NCI-H1417 (cell line): ENCODE results near the gene SERPINB12.

Source experiments
- DNase-seq, 3 experiments: peaks; one replicate each; lab custom pipeline; 2025; lab: John Stamatoyannopoulos, UW

SERPINB12 gene

DNA sequence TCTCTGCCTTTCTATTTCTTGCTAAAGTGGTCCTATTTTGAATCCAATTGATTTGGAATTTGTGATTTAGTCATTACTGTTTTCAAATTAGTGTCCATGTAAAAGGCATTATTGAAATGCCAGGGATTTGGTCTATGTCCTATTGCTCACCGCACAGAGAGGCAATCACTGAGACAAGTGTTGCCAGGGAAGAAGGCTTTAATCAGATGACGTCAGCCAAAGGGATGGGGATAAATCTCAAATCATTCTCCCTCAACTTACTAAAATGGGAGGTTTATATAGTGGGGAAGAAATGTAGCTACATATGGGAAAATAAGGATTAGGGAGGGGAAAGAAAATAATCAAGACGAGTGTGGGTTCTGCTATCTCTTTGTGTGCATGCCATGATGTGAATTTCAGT, 9.6 kb downstream of the SERPINB12 start:
- no peak for DNase-seq

DNA sequence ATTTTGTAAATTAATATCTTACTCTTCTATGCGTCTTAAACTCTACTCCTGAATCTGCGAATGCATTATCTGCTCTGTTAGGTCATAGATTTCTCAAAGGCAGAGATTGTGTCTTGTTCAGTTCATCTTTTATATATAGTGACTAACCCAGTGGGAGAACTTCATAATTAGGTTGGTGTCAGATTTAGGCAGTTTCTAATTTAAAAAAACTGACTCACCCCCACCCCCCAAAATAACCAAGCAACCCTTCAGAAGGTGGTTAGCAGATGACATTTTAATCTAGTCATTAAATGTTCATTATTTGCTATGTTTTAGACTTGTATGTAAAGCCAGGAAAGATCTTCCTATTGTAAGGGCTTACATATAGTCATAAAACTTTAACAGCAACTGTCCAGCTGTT, 10.4 kb downstream of the SERPINB12 start:
- no peak for DNase-seq

DNA sequence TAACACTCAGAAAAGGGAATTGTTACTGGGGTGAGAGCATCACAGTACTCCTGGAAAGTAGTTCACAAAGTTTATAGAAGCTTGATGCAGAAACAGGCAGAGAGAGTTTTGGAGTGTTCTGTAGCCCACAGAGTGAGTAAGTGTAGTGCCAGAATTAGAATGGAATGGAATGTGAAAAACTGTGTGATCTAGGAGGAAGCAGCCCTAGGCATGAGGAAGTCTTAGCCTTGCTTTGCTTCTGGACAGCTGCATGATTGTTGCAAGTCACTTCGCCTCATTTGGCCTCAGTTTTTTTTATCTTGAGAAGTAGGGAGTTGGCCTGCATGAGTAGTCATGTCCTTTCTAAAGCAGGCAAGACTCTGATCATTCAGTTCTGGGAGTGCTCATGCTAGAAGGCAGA, 10.9 kb downstream of the SERPINB12 start:
- DNase-seq = no peak

DNA sequence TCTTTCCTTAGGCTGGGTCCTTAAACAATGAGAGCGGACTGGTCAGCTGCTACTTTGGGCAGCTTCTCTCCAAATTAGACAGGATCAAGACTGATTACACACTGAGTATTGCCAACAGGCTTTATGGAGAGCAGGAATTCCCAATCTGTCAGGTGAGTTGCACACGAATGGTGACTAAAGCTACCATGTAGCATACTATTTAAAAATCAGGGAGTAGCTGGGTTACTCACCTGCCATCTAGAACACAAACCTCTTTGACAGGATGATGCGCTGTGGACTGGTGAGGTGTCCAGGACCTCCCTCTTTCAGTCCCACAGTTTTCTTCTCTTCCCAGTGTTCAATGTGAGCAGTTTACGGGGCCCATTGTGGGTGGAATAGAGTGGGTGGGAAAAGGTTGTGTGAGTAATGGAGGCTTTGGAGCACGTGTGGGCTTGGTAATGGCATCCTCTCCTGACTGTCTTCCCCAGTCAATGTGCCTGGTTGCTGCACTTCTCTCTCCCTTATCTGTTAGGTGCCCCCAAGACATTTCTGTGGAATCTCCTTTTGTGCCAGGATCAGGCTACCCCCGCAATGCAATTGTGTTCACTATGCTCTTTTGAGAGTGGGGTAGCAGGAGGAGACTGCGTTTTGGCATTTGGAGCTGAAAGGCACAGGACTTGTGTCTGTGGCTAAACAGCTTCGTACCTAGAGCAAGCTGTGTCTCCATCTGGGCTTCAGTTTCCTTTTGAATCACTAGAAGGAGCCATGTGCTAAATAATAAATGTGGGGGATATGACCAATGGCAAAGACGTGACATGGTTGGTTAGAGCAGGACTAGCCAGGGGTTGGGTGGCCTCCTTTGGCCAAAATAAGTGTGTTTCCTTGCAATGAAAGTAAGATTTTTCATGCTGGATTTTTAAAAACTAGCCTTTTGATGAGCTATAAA, 17.7 kb downstream of the SERPINB12 start:
- no peak for DNase-seq

DNA sequence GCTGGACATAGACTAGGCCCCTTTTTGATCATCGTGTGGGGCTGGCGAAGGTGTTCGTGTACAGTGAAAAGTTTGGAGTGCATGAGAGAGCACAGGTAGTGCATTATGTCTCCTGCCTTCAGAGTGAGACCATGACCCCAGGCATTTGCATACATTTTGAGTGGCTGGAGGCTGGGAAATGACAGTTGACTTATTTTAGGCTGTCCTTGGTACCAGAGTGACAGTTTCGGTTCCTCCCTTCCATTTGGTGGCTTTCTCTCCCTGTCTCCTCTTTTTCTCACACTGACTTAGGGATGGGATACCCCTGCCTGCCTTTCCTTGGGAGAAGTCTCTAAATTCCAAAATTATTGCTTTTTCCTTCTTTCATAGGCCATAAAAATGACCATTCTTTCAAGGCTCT, 20.1 kb downstream of the SERPINB12 start:
- DNase-seq = no peak

DNA sequence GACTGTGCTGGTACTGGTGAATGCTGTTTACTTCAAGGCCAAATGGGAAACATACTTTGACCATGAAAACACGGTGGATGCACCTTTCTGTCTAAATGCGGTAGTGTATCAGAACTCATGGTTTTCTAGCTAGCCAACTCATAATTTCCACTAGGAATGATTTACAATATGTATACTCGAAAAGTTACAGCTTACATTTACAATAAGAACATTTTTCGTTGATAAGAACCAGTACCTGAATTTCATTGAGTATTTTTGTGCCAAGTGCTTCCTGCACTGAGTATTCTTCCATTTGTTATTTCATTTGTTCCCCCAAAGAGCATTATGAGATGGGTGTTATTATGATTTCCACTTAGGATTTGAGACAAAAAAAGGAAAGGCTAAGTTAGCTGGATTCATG, 21.9 kb downstream of the SERPINB12 start:
- no peak for DNase-seq

DNA sequence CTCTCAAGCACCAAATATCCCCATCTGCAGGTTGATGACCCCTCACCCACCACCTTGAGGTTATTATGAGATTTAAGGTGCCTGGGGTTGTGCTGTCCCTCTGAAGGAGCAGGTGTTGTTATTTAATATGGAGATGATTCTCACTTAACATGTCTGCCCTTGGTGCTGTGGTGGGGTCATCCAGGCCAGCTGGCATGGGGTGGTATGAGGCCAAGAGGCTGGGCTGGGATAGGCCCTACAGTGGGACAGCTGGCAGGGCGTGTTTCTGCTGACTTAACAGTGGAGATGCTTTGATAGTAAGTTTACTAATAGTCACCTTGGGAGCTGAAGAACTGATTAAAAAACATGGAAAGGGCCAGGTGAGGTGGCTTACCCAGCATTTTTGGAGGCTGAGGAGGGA, 22.4 kb downstream of the SERPINB12 start:
- DNase-seq = no peak

DNA sequence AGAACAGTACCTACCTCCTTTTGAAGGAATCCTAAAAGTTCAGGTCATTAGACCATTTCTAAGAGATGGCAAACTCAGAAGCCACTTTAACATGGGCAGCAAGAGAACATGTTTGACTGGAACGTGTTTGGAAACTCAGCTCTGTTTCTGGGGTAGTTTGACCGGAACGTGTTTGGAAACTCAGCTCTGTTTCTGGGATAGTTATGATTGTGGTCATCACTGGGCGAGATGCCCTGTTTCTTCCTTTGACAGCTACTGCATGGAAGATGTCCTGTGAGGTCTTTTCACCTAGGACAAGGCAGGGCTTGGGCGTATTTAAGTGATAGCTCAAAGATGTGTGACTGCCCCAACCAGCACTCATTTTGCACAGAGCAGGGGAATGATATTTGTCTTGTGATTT, 25.1 kb downstream of the SERPINB12 start:
- DNase-seq = no peak

DNA sequence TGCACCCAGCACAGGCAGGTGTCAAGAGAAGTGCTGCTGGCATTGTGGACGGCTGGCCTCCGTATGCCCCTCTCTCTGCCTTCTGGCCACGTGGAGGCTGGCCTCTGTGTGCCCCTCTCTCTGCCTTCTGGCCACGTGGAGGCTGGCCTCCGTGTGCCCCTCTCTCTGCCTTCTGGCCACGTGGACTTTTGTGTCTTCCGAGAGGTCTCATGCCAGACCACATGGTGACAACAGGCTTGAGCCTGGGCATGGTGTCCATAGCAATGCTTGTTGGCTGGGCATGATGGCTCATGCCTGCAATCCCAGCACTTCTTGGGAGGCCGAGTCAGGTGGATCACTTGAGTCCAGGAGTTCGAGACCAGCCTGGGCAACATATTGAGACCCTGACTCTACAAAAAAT, 25.7 kb downstream of the SERPINB12 start:
- DNase-seq = no peak

DNA sequence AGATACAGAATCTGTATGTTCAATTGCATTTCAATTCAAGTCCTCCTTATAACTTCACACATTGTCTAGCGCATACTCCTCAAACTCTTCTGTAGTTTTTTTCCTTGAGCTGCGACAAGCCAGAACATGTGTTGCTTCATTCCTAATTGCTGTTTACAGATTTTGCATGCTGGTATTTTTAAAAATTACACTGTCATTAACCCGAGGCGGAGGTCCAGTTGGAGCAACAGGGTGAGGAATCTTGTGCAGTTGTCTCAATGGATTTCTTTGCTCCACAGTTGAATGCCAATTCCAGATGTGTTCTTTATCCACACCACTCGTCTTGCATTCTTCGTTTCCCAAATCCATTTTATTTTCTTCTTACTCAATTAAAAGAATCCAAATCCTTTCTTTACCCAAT, 28.6 kb downstream of the SERPINB12 start:
- DNase-seq = peak in 1 of 3 experiments; percentile 44

DNA sequence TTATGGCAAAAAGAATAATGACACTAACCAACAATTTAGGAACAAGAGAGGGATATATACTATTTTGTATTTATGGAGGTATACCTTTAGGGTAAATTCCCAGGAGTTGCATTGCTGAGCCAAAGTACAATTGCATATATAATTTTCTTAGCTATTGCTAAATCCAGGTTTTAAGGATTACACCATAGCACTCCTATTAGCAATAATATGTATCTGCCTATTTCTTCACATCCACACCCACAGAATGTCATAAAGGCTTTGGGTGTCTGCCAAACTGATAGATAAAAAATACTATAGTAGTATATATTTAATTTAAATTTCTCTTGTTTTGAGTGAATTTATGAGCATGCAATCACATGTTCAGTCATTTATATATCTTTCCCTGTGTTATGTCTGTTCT, 33.5 kb downstream of the SERPINB12 start:
- no peak for DNase-seq

DNA sequence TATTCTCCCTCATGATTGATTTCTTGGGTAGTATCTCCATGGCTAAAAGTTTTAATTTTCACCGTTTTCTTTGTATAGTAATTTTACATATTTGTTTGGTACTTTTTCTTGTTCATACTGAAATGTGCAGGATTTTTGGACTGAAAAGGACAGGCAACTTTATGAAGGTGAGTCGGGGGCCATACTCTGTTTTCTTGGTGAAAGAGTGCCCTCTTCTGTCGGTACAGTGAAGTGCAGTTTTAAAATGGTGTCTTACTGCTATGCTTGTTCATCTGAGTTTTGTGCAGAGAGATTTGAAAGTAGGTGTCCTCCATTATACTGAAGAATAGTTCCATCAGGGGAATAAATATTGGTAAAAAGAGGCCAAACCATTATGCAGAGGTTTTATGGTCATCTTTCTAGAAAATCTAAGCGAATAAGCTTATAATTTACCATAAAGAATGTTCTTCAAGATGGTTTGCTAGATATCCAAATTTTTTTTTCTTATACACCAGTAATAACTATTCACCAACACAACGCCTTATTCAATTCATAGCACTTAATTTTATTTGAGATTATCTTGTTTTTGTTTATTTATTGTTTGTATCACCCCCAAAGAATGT, 36.3 kb downstream of the SERPINB12 start:
- DNase-seq = peak; percentile 30 to 76 (median 45)

DNA sequence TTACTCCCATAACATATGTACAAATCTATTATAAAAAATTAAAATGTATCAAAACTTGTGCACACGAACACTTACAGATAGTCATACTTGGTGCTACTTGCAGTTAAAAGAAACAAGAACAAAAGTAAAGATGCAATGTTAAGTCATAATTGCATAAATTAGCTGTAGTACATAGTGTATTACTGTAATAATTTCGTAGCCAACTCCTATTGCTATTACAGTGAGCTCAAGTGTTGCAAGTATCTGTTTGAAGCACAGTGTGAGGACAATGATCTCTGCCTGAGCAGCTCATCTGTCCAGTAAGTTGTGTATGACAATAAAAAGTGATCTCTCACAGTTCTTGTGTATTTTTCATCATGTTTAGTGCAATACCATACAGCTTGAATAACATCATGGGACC, 37.4 kb downstream of the SERPINB12 start:
- no peak for DNase-seq

DNA sequence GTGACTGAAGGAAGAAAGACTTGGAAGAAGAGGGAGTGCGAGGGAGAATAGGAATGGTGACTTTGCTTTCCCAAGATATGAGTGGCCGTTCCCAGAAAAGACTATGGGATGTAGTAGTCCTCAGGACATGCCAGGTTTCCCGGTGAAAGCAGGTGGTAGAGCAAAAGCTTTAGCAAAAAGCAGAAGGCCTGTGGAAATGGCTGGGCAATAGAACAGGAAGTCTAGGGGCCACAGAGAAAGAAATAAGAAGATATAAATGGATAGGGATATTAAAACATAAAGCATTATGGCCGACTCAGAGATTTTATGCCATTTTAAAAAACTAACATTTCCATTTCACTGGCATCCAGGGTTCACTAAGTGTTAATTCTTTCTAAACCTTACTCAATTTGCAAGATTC, 43.8 kb downstream of the SERPINB12 start:
- no peak for DNase-seq

DNA sequence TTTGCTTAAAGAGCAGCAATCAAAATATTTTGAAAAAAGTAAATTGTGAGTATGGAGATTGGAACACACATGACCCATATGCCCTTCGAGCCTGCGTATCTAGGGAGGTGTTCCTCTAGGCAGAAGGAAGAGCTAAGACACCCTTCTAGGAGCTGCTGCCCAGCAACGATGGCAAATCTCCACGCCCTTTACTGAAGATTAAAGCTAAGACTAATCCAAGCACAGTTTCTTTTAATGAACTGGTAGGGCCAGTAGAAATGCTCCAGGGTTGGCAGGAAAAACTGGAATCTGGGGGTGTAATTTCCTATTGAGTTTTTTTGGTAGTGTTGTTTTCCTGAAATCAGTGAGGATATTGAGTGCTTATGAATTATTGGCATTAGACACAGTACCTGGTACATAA, 44.3 kb downstream of the SERPINB12 start:
- DNase-seq = no peak

DNA sequence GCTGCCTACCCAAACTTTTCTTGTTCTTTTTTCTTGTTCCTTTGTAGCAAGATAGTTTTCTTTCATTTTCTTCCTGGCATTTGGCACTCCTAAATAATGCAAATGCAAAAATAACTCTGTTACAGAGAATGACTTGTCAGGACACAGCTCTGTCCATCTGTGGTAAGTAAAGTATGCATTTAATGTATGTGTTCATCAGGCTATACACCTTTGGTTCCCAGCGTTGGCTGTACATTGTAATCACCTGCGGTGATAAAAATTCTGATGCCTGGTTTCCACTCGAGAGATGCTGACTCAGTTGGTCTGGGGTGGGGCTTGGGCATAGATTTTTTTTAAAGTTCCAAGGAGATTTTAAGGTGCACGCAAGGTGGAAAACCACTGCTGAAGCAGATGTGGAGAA, 44.8 kb downstream of the SERPINB12 start, which contains the start of gene SERPINB13:
SERPINB13 (plus strand) TSS at position 378 of the 400 bp plus-strand sequence. CDS start 1,325 bp downstream, outside the sequence.
- no peak for DNase-seq

DNA sequence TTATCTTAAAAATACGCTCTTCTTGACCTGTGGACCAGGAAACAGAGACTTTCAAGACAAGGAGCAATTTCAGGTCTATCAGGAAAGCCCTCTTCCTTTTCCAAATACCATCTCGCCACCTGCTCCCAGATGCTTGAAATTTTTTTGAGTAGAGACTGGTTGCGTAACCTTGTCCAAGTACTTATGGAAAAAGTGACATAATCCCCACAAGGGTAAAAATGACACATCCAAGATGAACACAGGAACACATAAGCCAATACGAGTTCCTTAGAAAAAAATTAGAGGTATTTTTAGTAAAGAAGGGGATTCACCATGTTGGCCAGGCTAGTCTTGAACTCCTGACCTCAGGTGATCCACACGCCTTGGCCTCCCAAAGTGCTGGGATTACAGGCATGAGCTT, 46.7 kb downstream of the SERPINB12 start:
- DNase-seq = no peak

DNA sequence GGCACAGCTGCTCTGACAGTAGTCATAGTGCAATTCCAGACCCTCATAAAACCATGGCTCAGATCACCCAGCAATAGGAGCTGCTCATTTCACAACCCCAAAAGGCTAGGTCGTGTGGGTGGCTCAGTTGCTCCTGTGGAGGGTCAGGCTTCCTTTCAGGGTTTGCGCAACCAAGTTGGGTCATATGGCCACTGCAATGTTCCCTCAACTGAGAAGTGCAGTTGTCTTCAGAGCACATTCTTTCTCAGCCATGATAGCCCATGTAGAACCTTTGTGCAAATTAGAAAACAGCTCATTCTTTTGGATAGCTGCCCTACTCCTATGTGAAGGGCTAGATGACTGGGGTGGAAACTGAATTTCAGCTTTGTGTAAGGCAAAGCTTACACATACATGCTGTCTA, 48.2 kb downstream of the SERPINB12 start:
- DNase-seq = no peak

DNA sequence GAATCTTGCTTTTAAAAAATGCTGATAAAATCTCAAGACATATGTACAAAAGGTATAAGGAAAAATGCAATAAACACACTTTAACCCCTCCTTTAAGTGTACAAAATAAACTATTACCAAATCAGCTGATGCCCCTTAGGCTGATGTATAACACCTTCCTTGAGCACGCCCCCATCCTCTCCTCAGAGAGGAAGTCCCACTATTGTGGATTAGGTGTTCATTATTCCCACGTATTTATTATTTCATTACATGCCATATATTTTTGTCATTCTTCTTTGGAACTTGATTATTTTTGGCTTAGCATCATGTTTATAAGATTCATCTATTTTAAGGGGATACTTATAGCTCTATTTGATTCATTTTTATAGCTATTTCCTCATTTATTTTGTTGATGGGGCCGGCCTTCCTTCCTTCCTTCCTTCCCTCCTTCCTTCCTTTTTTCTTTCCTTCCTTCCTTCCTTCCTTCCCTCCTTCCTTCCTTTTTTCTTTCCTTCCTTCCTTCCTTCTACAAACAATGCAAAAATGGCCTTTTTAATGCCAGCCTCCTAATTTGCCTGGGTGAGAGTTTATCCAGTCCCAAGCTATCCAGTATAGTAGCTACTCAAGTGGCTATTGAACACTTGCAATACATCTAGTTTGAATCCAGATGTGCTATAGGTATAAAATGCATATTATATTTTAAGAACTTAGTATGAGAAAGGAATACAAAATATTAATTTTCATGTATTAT, 49.0 kb downstream of the SERPINB12 start:
- no peak for DNase-seq

DNA sequence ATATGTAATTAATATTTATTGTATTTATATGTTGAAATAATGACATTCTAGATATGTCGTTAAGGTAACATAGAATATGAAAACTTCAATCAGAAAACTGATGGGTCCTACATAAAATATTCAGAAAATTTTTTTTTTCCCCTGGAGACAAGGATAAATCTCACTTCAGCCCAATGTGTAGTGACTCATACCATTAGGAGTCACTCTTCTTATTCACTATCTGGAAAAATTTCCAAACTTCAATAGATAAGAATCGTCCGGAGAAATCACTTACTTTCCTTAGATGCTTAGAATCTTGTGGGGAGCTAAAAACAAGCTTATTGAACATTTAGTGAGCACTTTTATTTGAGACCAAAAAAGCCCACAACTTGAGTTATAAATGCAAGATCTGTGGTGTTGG, 49.6 kb downstream of the SERPINB12 start:
- DNase-seq = no peak

DNA sequence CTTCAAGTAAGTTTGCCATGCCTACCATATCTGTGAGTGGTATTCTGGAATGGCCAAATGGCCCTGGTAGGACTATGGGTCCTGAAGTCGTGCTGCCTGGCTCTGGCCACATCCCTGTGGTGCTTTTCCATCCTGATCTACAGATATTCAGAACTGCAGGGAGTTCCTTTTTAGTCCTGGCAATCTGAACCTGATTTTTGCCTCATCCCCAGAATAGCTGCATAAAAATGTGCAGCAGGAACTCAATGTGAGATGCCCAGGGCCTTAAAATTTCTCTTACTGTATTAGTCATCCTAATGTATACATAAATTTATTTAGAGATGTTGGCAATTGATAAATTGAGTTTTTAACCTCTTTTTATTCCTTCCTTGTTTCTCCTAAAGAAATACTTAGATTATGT, 50.3 kb downstream of the SERPINB12 start:
- DNase-seq = no peak

DNA sequence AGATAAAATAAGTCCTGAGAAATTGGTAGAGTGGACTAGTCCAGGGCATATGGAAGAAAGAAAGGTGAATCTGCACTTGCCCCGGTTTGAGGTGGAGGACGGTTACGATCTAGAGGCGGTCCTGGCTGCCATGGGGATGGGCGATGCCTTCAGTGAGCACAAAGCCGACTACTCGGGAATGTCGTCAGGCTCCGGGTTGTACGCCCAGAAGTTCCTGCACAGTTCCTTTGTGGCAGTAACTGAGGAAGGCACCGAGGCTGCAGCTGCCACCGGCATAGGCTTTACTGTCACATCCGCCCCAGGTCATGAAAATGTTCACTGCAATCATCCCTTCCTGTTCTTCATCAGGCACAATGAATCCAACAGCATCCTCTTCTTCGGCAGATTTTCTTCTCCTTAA, 54.8 kb downstream of the SERPINB12 start:
- DNase-seq = no peak

DNA sequence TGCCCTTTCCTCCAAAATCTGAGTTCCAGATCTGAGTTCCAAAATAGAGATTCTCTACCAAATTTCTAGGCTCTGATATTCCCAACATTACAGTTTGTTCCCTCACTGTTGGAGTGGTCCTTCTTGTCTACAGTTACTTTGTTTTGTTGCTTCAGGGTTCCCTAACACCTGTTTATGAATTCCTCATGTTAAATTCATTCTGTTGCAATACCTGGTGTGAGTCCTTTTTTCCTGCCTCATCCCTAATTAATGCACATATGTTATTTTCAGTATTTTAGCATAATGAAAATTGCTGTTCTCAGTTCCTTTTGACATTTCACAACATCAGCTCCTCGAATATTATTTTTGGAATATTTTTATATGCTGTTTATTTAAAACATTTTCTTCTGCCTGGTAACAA, 61.2 kb downstream of the SERPINB12 start:
- no peak for DNase-seq
